Measurements from ENCODE around the gene CARD9.

CARD9 gene

GRCh38 chr9:136379401-136379800, 5.9 kb upstream of the CARD9 start:
- no peak for FAIRE-seq

- FAIRE-seq, result no peak
These were observed 5.5 kb upstream of the CARD9 start for GRCh38 chr9:136379003-136379287.

- no peak for FAIRE-seq
These were observed 4.9 kb upstream of the CARD9 start for GRCh38 chr9:136378170-136379002.

DNA sequence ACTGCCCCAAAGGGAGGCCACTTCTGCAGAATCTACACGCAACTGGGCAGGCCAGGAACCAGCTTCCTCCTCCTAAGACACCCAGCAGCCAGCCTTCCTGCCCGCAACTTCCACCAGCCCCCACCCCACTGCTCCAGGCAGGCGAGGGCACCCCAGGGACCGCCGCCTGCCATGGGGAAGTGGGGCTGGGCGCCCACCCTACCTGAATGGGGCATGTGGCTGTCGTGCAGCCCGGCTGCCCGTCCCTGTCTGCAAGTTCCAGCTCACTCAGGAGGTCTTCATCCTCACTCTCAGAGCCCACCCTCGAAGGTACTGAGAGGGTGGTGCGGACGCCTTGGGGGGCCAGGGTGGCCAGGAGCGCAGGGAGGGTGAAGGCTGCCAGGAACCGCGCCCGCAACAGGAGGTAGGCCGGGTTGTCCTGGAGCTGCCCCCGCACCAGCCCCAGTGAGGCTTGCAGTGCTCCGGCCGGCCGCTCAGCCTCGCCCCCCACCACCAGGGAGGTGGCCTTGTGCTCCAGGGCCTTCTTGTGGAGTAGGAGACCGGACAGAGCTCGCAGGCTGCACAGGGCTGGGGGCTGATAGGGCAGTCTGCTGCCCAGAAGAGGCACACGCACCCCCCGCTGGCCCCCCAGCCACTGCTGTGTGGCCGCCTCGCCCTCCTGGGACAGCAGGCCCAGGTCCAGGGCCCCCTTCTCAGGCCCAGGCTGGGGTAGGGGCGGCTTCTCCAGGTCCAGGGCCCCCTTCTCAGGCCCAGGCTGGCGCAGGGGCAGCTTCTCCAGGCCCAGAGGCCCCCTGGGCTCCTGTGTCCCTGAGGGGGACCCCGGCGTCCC, 4.1 kb upstream of the CARD9 start:
- no peak for FAIRE-seq

- no peak for FAIRE-seq
These were observed 3.0 kb upstream of the CARD9 start for GRCh38 chr9:136376457-136376856.

DNA sequence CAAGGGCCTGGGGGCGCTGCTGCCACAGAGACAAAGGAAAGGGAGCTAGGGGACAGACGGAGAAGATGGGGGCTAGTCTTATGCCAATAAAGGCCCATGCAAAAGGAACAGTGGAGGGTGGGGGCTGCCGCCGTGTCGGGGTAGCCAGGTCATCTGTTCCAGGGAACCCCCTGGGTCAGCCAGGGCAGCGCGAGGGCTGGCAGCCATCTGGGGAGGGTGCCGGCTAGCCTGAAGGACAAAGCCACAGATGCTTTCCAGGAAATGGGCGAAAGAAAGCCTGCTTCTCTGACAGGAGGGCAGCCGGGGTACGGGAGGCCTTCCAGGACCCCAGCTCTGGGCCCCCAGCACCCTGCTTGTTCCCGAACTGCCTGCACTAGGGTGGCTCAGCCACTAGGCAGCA, 1.6 kb upstream of the CARD9 start:
- FAIRE-seq, result no peak

DNA sequence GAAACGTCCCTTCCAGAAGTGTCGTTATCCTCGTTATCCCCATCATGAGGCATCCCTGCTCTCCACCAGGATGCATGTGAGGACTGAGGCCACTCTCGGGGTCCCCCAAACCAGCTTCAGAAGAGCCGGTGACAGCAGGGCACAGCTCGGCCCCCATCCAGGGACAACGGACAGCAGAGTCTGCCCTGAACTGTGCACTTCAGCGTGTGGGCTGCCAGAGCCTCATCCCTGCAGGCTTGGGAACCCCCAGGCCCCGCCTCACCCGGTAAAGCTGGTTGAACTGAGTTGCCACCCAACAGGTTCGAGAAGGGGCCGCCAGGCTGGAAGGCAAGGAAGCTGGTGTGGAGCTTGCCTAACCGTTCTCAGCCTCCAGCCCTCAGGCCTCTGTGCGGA, 710 bp upstream of the CARD9 start:
- no peak for FAIRE-seq

- FAIRE-seq, result no peak
These were observed 739 bp downstream of the CARD9 start for GRCh38 chr9:136372561-136373299.

DNA sequence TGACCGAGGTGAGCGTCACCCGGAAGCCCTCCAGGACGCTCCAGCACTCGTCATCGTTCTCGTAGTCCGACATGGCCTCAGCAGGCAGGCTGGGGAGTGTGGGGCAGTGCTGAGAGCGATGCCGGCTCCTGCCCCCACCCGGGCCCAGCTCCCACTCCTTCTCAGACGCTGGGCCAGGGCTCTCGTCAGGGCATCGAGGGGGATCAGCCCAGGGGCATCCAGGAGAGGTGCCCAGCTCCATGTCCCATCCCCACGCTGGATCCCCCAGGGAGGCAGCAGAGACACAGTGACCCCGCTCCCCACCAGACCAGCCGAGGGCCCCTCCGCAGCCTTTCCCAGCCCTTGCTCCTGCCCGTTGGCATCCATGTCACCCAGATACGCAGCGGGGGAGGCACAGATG, 1.5 kb downstream of the CARD9 start:
- no peak for FAIRE-seq

DNA sequence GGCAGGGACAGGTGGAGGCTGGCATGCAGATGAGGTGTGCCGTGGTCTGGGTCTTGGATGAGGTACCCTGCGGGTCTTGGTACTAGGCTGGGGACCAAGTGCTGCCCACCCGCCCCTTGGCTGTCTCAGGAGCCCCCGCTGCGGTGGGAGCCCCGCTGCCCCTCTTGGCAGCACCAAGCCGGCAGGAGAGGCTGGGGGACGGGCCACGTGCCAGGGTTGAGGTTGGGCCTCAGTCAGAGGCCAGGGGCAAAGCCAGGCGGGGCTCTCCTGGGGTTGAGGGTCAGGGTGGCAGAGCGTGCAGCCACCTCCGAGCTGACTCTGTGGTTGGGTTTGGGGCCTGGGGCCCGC, 2.0 kb downstream of the CARD9 start:
- FAIRE-seq, result no peak

DNA sequence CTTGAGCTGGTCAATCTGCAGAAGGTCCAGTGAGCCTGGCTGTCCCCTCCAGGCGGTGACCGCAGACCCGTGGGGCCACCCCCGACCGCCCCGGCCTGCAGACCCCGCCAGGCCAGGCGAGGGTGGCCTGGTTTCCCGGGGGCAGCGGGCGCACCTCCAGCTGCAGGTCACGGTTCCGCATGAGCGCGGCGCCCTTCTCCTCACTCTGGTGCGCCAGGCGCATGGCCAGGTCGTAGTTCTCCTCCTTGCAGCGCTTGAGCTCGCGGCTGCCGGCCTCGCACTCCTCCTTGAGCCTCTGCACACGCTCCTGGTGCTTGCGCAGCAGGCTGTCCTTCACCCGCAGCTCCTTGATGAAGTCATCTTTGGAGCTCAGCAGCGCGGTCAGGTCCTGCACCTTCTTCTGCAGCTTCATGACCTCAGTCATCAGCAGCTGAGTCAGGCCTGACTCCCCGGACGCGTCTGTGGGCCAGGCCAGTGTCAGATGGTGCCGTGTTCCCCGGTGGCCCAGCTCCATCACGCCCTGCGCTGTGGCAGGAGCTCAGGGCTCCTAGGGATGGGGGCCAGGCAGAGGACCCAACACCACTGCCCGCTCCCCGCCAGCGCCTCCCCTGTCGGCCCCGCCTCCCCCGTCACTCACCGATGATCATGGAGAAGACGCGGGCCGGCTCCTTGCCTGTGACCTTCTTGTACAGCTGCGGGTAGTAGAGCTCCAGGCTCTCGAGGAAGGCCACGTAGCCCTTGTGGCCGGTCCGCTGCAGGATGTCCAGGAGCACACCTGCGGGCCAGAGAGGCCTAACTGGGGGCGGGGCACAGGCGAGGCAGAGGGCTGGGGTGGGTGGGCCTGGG, 2.6 kb downstream of the CARD9 start:
- no peak for FAIRE-seq

- no peak for FAIRE-seq
These were observed 3.4 kb downstream of the CARD9 start for GRCh38 chr9:136370037-136370436.

- FAIRE-seq, result no peak
These were observed 5.3 kb downstream of the CARD9 start for GRCh38 chr9:136368190-136368589.

- FAIRE-seq, result no peak
These were observed 5.9 kb downstream of the CARD9 start for GRCh38 chr9:136367296-136368145.

GRCh38 chr9:136366826-136367225, 6.6 kb downstream of the CARD9 start:
- no peak for FAIRE-seq

- no peak for FAIRE-seq
These were observed 7.7 kb downstream of the CARD9 start for GRCh38 chr9:136365775-136366222.

DNA sequence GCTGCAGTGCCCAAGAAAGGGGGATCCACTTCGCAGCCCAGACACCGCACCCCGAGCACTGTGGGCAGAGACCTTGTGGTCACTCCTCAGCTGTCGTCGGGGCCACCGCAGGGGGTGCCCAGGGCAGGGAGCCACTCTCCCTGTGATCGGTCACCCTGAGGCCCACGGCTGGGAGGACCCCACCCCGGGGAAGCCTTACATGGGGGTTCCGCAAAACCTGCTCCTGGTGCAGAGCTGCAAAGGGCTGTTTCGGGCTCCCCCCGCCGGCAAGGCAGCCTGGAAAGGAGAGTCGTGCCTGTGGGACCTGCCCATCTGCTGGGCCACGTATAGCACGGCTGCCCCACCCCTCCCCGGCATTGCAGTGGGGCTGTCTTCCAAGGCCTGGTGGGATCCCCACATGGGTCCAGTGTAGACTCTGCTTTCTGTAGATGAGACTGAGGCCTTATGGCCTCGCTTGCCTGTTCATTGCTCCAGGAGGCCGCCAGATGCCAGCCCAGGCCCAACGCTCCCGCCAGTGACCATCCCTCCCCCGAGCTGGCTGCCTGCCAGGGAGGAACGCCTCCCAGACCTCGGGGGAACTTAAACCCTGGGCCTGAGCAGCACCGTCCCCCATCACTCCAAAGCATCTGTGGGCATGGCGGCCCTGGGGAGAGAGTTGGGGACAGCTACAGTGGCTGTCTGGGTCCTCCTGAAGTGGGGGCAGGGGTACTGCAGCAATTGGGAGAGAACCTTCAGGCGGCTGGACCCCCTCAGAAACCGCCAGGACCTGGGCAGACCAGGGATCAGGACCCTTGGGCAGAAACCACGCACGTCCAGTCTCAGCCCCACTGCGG, 8.3 kb downstream of the CARD9 start:
- FAIRE-seq, result no peak

- no peak for FAIRE-seq
These were observed 9.3 kb downstream of the CARD9 start for GRCh38 chr9:136363949-136364748.

DNA sequence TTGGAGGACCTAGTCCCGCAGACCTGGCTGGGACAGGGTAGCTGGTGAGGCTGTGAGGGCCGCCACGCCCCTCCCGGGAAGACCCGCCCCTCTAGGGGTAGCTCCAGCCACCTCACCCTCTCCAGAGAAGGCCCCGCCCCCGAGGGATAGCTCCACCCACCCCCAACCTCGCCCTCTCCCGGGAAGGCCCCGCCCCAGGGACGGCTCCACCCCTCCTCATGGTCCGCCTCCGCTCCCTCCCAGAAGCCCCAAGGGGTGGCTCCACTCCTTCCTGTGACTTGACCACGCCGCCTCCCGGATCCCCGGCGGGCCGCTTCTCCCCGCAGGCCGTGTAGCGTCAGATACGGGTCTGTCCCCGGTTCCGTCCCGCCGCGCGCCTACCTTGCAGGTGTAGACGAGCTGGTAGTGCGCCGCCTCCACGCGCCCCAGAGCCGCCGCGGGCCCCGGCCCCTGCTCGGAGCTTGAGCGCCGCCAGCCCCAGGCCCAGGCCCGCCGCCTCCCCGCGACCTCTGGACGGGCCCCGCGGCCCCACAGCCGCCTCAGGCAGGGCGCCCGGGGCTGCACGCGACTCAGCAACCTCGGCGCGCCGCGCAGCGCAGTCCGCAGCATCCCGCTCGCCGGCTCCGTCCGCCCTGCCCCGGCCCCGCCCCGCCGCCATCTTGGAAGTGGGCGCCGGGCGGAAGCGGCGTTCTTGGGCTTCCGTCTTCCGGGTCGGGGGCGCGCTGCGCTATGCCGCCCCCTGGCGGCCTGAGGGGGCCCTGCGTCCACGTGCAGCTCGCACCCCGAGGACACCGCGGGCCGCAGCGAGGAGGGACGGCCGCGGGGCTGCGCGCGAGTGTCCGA, 10.1 kb downstream of the CARD9 start, which contains the start of gene DNLZ:
TSS of gene DNLZ (minus strand) at position 639 of the 843 bp plus-strand sequence. CDS start at position 609, 30 bp downstream.
- no peak for FAIRE-seq
